GM18526 (cell line): ENCODE results near the gene DAB2IP.

ENCODE experiments used
- POLR2A ChIP-seq: IDR thresholded peaks from 3 replicates; pipeline ENCODE4 v1.6.1; 2011; ENCODE audit not compliant: insufficient read length; ENCODE audit errors: extremely low read depth

The DAB2IP gene

DNA sequence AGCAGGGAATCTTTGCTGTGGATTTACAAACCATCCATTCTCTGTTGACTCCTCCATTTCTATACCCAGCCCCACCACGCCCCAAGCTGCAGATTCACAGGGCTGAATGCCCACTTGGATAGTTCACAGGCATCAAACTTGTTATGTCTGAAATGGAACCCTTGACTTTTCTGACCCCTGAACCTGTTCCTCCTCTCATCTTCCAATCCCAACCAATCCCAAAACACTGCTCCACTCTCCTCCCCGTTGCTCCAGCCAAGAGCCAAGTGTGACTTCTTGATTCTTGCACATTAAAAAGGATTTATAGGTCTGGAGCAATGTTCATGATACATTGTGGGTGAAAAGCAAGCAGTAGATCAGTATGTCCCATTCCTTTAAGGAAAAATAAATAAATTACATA, 145.6 kb downstream of the DAB2IP start:
- no peak for TF ChIP-seq POLR2A

DNA sequence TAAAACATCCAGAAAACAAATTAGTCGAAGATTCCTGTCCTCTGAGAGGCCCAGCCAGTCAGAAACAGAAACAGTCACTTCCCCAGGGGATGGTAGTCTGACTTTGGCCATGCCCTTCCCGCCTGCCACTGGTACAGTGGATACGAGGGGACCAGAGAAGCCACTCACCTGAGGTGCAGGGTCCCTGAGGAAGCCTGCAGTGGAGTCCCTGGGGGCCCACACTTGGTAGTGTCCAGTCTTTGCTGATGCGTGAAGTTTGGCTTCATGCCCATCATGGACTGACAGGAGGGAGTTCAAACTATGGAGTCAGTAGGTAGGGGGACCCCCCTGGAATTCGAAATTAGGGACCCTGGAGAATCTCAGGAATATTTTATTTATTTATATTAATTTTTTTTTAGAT, 147.5 kb downstream of the DAB2IP start:
- no peak for TF ChIP-seq POLR2A

DNA sequence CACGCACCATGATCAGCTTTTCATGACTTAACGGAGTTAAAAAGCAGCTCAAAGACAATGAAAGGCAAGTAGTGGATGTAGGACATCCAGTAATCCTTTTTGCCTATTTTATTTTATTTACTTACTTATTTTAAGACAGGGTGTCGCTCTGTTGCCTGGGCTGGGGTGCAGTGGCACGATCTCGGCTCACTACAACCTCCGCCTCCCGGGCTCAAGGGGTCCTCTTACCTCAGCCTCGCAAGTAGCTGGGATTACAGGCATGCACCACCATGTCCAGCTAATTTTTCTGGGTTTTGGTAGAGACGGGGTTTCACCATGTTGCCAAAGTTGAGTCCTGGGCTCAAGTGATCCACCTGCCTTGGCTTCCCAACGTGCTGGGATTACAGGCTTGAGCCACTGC, 148.9 kb downstream of the DAB2IP start:
- TF ChIP-seq POLR2A = no peak

DNA sequence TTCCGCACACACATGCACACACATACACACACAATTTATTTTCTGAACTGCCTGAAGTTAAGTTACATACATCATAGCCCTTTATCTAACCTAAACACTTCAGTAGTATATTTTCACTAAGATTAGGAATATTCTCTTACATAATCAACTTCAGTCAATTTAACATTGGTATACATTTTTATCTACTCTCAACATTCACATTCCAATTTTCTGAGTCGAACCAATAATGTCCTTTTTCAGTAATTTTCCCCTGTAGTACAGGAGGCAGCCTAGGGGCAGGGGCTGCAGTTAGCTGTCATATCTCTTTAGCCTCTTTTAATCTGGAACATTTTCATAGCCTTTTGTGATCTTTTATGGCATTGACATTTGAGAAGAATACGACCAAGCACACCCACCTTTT, 150.1 kb downstream of the DAB2IP start:
- no peak for TF ChIP-seq POLR2A

DNA sequence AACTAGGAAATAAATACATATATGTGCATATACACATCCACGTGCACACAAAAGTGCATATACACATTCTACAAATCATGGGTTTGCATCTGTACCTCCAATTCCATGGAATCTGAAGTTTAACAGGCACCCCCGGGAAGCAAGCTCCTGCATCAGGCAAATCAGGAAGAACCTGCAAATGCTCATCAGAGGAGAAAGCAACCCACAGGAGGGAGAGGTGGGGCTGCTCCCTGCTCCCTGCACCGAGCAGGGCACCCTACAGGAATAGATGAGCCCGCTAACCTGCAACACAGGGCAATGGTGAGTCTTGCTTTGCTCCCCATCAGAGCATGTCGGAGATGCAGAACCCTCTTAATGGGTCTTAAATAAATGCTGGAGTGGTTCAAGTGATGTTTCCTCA, 151.3 kb downstream of the DAB2IP start:
- no peak for TF ChIP-seq POLR2A

DNA sequence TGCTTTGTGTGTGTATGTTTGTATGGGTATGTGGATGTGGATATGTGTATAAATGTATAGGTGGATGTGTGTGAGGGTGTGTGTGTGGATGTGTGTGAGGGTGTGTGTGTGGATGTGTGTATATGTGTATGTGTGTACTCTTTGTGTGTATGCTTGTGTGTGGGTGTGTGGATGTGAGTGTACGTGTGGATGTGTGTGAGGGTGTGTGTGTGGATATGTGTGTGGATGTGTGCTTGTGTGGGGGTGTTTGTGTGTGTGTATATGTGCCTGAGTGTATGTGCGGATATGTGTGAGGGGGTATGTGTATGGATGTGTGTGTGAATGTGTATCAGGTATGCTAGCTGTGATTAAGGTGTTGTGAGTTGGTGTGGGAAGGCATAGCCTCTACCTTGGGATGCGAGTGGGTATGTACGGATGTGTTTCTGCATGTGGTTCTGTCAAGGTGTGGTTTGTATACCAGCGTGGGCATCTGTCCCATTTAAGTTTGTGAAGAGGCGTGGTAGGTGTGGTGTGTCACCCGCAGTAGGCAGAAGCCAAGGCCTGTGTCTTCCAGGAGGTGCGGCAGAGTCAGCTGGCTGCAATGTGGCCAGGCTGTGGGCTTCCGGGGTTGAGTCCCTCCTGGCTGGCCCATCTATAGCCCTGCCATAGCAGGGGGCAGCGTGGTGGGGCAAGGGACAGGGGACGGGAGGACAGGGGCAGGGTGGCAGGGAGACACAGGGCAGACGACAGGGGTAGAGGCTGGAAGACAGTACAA, 155.8 kb downstream of the DAB2IP start:
- no peak for TF ChIP-seq POLR2A

DNA sequence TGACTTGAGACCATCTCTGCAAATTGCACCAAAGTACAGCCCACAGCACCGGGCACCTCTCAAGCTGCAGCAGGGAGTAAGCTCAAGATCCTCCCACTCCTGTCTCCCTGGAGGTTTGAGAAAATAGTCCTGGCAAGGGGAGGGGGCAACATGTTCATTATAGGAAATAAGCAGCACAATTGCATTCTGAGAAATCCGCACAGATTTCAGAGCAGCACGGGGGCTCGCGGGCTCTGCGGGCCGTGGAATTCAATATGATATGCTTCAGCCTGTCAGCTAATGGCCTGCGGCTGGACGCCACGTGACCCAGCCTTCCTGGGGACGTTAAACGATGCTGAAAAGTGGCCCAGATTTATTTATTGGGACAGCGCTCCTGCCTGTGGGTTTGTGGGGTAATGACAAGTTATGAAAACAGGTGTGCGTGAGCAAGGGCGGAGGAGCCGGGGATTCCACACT, 156.4 kb downstream of the DAB2IP start:
- TF ChIP-seq POLR2A = no peak

DNA sequence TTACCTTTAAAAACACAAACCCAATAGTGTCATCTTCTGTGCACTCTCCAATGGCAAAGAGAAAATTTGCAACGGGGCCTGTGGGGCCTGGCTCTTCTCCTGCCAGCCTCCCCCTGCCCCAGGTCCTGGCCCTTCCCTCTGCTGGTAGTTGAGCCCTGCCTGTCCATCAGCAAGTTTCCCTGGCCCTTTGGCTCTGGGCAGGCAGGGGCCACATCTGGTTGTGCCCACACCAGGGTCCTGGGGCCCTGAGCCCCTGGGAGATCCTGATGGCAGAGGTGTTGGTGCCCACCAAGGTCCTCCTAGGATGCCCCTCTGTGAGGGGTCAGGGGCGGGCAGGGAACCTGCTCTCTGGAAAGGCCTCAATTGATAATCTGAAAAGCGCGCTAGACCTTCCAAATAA, 157.3 kb downstream of the DAB2IP start:
- TF ChIP-seq POLR2A = no peak

DNA sequence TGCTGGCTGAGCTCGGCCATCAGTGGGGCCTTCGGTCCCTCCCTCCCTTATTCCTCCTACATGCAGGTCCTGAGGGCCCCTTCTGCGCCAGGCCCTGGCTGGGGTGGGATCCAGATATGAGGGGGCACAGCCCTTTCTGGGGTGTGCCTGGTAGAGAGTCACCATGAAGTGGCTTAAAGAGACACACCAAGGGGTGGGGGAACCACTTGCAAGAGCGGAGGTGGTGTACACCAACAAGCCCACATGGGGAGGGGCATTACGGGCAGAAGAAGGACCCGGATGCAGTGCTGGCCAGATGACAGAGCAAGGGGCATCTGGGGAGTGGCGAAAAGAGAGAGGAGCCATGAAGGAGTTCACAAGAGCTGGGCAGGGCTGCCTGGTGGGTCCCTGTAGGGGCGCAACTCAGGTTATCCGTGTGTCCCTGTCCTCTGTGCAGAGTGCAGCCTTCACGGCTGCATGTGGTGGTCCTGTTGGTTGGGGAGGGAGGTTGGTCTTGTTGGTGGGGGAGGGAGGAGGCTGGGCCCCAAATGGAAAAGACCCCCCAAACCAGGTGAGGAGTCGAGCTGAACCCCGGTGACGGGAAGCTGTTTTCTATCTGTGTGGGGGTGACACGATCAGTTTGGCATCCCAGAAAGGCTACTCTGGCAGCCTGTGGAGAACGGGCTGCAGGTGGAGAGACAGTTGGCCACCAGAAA, 158.1 kb downstream of the DAB2IP start:
- no peak for TF ChIP-seq POLR2A

DNA sequence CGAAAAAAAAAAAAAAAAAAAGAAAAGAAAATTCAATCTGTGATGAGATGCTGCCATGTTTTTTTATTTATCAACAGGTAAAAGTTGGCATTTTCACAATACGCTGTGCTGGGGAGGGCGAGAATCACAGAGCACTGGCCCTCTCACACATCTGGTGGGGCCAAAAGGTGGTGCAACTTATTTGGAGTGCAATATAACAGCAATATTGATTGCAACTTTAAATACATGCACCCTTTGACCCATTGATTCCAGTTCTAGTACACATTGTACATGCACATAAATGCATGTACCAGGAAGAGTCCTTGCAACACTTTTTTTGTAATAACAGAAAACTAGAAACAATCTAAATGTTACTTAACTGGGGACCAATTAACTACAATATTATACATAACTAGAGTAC, 159.1 kb downstream of the DAB2IP start:
- no peak for TF ChIP-seq POLR2A

DNA sequence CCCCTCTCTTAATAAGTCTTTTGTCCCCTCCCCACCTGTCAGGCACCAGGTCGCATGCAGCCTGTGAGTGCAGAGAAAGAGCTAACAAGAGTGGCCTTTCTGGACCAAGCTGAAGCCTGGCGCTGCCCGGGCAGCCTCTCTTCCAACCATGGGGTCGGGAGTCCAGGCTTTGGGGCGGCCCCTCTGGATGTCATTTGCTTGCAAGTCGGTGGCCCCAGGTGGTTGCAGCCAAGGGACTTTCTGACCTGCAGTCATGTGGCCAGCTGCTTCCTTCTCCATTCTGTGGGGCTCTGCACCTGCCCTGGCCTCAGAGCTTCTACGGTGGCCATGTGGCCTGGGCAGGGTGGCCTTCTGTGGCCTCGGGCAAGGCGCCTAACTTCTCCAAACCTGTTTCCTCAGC, 159.7 kb downstream of the DAB2IP start:
- no peak for TF ChIP-seq POLR2A

DNA sequence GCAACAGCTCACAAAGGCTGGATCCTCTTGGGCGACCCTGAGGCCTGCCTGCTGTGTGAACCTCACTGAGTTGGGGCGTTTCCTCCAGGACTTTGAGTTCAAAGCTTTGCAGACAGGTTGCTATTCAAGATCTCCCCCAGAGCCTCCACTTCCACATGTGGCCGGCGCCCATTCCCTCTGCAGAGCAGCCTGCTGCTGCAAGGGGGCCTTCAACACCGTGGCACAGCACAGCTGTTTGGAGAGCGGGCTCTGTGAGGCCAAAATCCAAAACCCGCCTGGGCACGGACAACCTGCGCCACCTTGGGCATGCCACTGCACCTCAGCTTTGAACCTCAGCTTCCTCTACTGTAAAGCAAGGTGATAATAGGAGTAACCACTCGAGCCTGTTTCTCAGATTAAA, 160.3 kb downstream of the DAB2IP start:
- no peak for TF ChIP-seq POLR2A

DNA sequence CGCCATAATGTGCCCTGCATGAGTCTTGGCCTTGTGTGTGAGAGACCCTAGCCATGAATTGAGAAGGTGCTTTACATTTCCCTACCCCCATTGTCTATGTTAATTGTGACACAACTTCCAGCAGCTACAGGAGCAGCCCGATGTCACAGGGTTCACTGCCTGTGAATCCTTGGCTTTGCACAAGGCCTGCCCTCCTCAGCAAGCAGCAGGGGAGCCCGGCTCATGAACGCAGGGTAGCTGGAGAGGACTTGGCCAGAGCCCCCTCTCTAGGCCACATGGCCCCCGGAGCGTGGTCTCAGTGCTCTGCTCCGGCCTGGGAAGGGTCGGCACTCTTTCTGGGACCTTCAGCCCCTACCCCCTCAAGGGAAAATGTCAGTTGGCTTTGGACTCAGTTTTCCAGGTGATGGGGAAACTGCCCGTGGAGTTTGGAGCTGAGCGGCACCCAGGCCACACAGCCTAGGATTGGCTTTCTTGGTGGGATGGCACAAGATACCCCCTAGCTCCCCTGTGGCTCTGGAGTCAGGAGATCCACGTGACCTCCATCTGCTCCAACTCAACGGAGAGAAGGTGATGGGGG, 160.8 kb downstream of the DAB2IP start:
- TF ChIP-seq POLR2A = no peak

DNA sequence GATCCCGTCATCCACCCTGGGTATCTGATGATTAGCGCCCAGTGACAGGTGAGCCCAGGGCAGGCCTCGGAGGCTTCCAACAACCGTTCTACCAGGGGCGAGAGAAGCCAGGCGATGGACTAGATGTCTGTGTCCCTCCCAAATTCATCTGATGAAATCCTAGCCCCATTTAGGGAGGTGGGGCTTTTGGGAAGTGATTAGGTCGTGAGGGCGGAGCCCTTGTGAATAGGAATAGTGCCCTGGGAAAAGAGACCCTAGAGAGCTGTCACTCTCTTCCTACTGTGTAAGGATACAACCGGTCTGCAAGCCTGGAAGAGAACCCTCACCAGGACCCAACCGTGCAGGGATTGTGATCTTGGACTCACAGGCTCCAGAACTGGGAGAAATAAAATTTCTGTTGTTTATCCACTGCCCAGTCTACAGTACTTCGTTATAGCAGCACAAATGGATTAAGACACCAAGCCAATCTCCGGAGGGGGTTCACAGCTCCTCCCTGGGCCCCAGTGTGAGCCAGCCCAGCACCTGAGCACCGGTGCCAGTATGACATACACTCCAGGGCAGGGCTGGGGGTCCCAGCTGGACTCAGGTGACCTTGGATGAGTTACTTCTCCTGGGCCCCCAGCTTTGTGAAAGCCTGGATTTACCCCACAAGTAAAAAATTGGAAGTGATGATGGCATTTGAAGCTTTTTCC, 162.2 kb downstream of the DAB2IP start:
- TF ChIP-seq POLR2A = no peak

DNA sequence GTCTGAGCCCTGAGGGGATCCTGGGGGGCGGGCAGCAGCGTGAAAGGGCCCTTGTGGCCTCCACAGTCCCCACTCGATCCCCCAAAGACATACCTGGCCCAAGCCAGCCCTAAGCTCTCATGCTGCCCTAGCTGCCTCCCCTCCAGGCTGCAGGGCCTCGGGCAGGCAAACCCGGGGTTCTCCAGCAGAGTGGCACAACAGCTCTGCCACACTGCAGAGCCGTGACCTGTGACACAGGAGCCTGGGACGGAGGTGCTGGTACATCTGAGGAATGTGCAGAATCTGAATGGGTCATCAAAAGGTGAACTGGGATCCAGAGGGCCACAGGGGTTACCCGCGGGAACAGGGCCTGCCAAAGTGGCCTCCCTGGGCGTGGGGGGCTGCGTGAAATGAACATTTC, 163.2 kb downstream of the DAB2IP start:
- no peak for TF ChIP-seq POLR2A

DNA sequence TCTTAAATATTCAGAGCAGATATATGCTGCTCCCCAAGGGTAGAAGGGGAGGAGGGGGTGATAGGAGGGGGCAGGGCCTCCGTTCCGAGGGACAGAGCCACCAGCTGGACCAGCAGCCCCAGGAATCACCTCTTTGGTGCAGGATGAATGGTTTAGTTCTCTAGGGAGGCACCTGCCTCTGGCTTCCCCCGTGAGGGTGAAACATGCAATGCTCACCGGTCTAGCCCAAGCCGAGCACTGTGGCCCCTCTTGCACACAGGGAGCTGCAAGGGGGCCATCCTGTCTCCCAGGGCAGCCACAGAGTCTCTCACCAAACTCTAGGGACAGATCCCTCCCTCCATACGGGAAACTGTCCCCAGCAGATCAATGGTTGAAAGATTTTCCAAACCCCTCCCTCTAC, 163.7 kb downstream of the DAB2IP start:
- no peak for TF ChIP-seq POLR2A
